ENCODE results near the gene IL17B. TPM values are rescaled to one million over a fixed set of nuclear protein-coding genes. Genes with fewer than 3 reads are reported as not detected.

The IL17B gene
- total RNA-seq, 4 donors from 2014 or later = 2.0 to 2.5 (median 2.1) TPM; not detected in 1

- no peak overlapping the region for H3K4me3 ChIP-seq
- intact Hi-C loops (cut with DNase I) = no loop called here
- no peaks in the 10 kb centered on the region for H3K9me3 ChIP-seq
- peaks cover 0 to 60% (median 4%) of the 10 kb centered on the region in 3 donors for H3K36me3 ChIP-seq
- 73 to 76% methylated on average over 2 of the region's 2 CpGs for WGBS, 2 donors
- no peak for DNase-seq
- H3K27me3 ChIP-seq = no peaks in the 10 kb centered on the region
- TF ChIP-seq POLR2A (IDR thresholded peaks at IDR 0.05) = no peak
- TF ChIP-seq CTCF (IDR thresholded peaks at IDR 0.05) = no peak
- H3K4me1 ChIP-seq = peaks cover 0 to 7% (median 0%) of the 10 kb centered on the region in 3 donors
- peak overlapping the region; percentile 28 to 74 (median 68) for H3K27ac ChIP-seq
Observed at GRCh38 chr5:149333711-149334443, 45.2 kb downstream of the IL17B start.

- DNase-seq = no peak
- Histone ChIP-seq H3K27me3 (no peaks in the 10 kb centered on the region), H3K36me3 (peaks cover 0 to 26% (median 0%) of the 10 kb centered on the region in 3 donors), H3K27ac (no peak overlapping the region), H3K4me3 (no peak overlapping the region), H3K4me1 (peaks cover 5 to 20% (median 10%) of the 10 kb centered on the region in 3 donors), H3K9me3 (no peaks in the 10 kb centered on the region)
- no peak for TF ChIP-seq CTCF (IDR thresholded peaks at IDR 0.05)
- no peak for TF ChIP-seq POLR2A (IDR thresholded peaks at IDR 0.05)
- 92 to 97% methylated on average over 5 of the region's 5 CpGs for WGBS, 2 donors
- intact Hi-C loops (cut with DNase I) = no loop called here
Observed at GRCh38 chr5:149328177-149328576, 50.9 kb downstream of the IL17B start.

GRCh38 chr5:149326611-149327010, 52.5 kb downstream of the IL17B start:
- intact Hi-C loops (cut with DNase I) = no loop called here
- H3K4me3 ChIP-seq = no peak overlapping the region
- H3K27ac ChIP-seq = peak overlapping the region in 2 of 4 donors; percentile 48 to 56
- no peaks in the 10 kb centered on the region for H3K27me3 ChIP-seq
- peaks cover 5 to 25% (median 10%) of the 10 kb centered on the region in 3 donors for H3K4me1 ChIP-seq
- TF ChIP-seq CTCF (IDR thresholded peaks at IDR 0.05) (no peak), POLR2A (IDR thresholded peaks at IDR 0.05) (no peak)
- 43 to 79% methylated on average over 3 of the region's 3 CpGs for WGBS, 2 donors
- peaks cover 0 to 13% (median 0%) of the 10 kb centered on the region in 3 donors for H3K36me3 ChIP-seq
- H3K9me3 ChIP-seq = no peaks in the 10 kb centered on the region
- no peak for DNase-seq

GRCh38 chr5:149325894-149326293, 53.2 kb downstream of the IL17B start:
- no peak overlapping the region for H3K4me3 ChIP-seq
- H3K27ac ChIP-seq = peak overlapping the region in 2 of 4 donors; percentile 47 to 48
- no peaks in the 10 kb centered on the region for H3K9me3 ChIP-seq
- H3K36me3 ChIP-seq = peaks cover 0 to 13% (median 0%) of the 10 kb centered on the region in 3 donors
- WGBS, 2 donors = 77 to 90% methylated on average over 5 of the region's 5 CpGs
- no peaks in the 10 kb centered on the region for H3K27me3 ChIP-seq
- intact Hi-C loops (cut with DNase I) = no loop called here
- peaks cover 5 to 31% (median 15%) of the 10 kb centered on the region in 3 donors for H3K4me1 ChIP-seq
- TF ChIP-seq CTCF (IDR thresholded peaks at IDR 0.05) (no peak), POLR2A (IDR thresholded peaks at IDR 0.05) (no peak)
- no peak for DNase-seq

- intact Hi-C loops (cut with DNase I) = no loop called here
- no peaks in the 10 kb centered on the region for H3K9me3 ChIP-seq
- no peak overlapping the region for H3K4me3 ChIP-seq
- TF ChIP-seq CTCF (IDR thresholded peaks at IDR 0.05) (no peak), POLR2A (IDR thresholded peaks at IDR 0.05) (no peak)
- DNase-seq = no peak
- H3K4me1 ChIP-seq = peaks cover 5 to 37% (median 22%) of the 10 kb centered on the region in 3 donors
- H3K27me3 ChIP-seq = no peaks in the 10 kb centered on the region
- H3K27ac ChIP-seq = peak overlapping the region in 3 of 4 donors; percentile 15 to 48 (median 47)
- peaks cover 0 to 9% (median 0%) of the 10 kb centered on the region in 3 donors for H3K36me3 ChIP-seq
Observed at GRCh38 chr5:149325166-149325735, 53.8 kb downstream of the IL17B start.

Data from esophagus squamous epithelium (tissue), 5 donors.